SIG-M5 (cell line): ENCODE measurements around the gene FOXL3.
"Not testable (repeated sequence)": the region's sequence is repeated elsewhere in the genome, so short reads cannot be mapped to it uniquely, and the experiment has no call there.

Experiments
- DNase-seq: peaks from one replicate; lab custom pipeline; 2025; lab: John Stamatoyannopoulos, UW

Gene FOXL3

DNA sequence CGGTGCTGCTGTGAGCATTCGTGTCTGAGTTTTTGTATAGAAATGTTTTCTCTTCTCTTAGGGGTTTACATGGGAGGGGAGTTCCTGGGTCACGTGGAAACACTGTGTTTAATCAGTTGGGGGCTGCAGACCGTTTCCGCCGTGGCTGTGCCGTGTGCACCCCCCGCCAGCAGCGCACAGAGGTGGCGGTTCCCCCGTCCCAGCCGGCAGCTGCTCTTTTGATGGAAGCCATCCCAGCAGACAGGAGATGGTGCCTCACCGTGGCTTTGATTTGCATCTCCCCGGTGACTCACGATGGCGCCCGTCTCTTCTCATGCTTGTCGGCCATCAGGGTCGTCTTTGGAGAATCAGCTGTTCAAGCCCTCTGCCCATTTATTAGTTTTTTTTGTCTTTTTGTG lies 34.9 kb upstream of the FOXL3 start:
- no peak for DNase-seq

DNA sequence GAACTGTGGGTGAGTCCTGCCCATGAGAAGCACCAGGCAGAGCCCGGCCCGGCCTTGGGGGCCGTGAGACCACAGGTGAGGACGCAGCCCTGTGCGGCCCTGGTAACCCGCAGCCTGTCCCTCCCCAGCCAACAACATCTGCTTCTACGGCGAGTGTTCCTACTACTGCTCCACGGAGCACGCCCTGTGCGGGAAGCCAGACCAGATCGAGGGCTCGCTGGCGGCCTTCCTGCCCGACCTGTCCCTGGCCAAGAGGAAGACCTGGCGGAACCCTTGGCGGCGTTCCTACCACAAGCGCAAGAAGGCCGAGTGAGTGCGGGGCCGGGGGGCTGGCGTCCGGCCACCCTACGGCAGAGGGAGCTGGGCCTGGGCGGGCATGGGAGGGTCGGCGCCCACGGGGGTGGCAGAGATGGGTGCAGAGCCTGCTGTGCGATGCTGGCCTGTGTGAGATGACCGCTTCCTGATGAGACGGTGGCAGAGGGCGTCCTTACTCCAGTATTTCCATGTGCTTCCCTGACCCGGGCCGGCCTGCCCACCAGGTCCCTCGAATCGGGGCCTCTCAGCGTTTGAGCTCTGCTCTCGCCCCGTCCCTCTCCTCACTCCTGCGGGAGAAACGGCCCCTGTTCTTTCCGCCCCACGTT lies 34.1 kb upstream of the FOXL3 start:
- no peak for DNase-seq

DNA sequence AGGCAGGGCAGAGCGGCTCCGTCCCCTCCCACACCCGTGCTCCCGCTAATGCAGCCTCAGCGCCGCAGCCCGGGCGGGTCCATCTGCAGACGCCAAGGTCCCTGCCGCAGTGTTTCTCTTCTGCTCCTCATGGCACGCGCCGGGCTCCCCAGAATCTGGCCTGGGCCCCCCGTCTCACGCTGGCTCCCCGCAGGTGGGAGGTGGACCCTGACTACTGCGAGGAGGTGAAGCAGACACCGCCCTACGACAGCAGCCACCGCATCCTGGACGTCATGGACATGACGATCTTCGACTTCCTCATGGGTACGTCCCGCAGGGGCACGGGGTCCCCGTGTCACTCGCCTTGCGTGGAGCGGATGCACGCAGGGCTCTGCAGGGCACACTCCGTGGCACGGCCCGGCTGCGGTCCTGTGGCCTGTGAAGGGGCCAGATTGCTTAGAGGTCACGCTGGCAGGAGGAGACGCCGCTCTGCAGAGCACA lies 33.5 kb upstream of the FOXL3 start:
- DNase-seq: no peak

DNA sequence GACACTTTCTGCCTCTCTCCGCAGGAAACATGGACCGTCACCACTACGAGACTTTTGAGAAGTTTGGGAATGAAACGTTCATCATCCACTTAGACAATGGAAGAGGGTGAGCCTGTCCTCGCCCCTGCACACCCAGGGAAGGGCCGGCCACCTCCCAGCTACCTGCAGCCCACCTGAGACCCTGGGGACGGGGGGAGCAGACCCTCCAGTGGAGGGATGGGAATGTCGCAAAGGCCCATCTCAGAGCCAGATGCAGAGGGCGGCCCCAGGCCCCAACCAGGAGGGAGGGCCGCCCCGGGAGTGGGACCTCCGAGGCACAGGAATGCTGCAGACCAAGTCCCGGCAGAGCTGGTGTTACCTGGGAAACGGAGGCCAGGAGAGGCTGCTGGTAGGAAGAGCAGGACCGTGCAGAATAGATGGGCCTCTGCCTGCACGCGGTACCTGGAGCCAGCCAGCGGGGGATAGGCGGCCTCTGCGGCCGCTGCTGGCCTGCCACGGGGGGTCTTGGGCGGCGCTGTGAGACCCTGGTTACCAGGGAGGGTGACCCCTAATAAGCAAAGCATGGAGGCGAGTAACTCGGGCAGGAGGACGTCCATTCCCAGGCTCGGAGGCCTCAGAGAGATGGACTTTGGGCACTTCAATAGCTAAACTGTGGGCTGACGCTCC lies 32.9 kb upstream of the FOXL3 start:
- DNase-seq: no peak

DNA sequence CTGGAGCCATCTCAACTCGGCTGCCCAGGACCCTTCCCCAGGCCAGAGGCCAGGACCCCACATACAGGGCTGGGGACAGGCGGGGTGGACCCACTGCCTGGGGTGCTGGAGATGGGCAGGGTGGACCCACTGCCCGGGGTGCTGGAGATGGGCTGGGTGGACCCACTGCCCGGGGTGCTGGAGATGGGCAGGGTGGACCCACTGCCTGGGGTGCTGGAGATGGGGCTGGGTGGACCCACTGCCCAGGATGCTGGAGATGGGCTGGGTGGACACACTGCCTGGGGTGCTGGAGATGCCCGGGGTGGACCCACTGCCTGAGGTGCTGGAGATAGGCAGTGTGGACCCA lies 32.4 kb upstream of the FOXL3 start:
- DNase-seq: no peak

DNA sequence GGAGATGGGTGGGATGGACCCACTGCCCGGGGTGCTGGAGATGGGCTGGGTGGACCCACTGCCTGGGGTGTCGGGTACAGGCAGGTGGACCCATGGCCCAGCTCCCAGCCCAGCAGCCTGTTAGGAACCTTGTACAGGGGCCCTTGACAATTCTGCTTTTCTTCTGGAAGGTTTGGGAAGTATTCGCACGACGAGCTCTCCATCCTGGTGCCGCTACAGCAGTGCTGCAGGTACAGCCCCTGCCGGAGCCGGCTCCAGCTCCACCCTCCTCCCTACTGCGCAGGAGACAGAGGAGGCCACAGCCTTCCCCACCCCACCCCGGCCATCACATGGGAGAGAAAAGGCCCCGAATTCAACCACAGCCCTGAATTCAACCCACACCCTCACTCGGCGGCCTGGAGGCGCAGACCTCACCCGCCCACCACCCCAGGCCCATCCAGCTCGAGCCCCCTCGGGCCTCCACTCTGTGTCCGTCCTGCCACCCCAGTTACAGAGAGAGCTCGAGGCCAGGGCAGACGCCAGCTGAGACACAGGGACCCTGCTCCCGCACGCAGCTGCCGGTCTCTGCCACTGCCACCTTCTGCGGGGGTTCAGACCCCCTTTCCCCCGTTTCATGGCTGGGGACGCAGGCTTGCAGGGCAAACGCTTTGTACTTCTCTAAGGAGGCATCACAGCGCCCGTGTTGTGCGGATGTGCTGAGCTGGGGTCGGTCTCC lies 31.3 kb upstream of the FOXL3 start:
- no peak for DNase-seq

DNA sequence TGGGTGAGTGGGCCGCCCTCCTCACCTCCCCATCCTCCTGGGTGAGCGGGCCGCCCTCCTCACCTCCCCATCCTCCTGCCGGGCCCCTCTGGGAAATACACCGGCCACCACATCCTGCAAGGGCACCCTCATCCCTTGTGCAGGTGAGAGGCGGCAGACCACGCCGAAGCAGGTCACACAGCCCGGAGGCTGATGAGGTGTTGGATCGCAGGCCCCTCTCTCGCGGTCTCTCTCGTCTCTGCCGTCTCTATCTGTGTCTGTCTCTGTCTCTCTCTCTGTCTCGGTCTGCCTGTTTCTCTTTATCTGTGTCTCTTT lies 30.8 kb upstream of the FOXL3 start:
- DNase-seq: no peak

DNA sequence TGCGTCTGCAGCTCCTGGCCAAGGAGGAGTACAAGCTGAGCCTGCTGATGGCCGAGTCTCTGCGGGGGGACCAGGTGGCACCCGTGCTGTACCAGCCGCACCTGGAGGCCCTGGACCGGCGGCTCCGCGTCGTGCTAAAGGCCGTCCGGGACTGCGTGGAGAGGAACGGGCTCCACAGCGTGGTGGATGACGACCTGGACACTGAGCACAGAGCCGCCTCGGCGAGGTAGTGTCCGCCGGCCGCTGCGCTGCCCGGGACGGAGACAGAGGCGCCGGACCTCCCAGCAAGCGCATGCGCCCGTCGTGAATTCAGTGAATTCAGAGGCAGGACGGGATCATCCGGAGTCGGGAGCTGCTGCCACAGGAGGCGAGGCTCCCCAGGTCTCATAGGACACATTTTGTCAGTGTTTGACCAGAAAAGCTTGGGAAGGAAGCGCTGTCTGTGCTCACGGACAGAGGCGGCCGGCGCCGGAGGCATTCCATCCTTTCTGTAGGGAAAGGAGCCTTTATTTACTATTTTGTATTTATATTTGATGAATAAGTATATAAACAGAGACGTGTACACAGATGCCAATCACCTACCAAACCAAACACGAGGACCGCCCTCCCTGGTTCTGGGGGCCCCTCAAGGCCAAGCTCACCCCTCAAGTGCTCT lies 30.1 kb upstream of the FOXL3 start:
- DNase-seq: no peak

DNA sequence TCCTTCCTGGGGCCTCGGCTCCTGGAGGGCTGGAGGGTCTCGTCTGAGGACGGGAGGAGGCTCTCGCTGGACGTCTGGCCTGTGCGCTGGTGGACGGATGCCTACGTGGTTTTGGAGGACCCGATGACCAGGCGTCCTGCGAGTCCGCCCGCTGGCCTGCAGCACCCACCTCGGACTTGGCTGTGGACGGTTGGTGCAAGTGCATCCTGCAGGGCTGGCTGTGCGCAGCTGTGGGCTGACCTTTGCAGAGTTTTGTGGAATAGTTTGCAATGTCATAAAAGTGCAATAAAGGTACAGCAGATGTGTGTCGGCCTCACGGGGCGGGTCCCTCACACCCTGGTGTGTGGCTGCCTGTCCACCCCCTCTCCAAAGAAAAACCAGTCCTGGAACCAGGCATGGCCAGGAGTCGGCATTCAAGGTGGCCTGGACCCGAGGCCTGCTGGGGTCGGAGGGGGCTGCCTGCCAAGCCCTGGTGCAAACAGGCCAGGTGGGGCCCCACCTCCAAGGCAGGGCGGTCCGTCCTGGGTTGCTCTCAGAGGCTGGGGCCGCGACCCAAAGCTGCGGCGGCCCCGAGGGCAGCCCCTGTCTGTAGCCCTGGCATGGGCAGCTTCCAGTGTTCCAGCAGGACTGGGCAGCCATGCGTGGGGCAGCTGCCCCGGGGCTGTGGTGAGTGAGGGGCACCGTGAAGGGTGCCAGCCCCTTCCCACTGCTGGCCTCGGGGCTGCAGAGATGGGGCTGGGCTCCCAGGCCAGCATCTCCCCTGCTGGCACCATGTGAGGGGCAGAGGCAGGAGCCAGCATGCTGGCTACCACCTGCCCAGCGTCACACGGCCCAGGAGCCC lies 29.3 kb upstream of the FOXL3 start:
- no peak for DNase-seq

DNA sequence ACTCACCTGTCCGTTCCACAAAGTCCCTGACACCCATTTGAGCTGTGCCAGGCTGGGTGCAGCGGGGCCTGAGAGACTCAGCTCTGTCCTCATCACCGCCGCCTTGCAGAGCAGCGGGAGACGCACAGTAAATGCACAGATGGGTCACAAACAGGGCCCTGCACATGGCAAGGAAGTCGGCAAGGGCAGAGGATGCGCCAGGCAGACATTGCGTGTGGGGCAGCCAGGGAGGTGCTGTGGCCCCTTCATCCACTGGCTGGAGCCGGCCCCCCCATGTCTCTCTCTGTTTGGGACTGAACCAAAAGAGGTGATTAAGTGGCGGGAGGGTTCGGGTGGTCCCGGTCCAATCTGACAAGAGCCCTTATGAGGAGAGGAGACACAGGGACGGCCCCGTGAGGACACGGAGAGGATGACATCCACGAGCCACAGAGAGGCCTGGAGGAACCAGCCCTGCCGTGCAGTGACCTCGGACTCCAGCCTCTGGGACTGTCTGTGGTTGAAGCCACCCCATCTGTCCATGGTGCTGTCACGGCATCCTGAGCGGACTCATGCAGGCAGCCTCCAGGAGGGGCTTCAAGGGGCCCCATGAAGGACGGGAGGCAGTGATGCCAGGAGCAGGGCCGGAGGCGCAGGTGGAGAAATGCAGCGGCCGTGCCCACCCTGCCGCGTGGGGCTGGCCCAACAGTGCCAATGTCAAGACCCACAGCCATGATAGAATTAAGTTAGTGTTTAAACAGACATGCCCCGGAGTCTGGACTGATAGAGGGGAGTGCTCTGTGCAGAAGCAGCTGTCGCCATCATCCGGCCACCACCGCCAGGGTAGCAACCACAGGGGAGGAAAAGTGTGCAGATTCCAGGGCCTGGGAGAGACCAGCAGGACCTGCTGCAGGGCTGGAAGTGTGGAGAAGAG lies 28.4 kb upstream of the FOXL3 start:
- no peak for DNase-seq

DNA sequence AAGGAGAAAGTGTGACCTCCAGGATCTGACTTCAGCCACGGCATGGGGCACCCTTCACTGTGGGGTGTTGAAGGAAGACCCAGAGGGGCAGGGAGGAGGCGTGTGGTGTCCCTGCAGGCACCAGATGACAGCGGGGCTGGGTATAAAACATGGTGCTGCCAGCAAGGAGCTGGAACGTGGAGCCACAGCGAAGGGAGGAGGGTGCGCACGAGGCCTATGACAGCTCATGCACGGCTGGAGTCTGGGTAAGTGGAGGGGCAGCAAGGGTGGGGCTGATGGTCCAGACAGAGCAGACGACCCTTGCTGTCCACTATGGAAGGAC lies 27.8 kb upstream of the FOXL3 start:
- DNase-seq: no peak

DNA sequence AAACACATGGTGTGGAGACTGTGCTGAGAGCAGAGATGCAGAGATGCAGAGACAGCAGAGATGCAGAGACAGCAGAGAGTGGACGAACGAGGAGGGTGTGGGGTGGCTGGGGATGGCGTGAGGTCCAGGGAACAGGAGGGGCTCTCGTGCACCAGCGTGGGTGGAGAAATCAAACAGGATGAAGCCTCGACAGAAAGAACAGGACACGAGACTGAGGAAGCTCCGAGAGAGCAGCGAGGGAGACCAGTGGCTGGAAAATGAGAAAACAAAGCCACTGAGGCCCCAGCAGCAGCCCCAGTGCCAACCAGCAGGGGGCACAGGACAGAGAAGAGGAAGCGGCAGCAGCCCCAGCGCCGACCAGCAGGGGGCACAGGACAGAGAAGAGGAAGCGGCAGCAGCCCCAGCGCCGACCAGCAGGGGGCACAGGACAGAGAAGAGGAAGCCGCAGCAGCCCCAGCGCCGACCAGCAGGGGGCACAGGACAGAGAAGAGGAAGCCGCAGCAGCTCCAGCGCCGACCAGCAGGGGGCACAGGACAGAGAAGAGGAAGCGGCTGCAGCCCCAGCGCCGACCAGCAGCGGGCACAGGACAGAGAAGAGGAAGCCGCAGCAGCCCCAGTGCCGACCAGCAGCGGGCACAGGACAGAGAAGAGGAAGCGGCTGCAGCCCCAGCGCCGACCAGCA lies 27.2 kb upstream of the FOXL3 start:
- DNase-seq: not testable (repeated sequence)

DNA sequence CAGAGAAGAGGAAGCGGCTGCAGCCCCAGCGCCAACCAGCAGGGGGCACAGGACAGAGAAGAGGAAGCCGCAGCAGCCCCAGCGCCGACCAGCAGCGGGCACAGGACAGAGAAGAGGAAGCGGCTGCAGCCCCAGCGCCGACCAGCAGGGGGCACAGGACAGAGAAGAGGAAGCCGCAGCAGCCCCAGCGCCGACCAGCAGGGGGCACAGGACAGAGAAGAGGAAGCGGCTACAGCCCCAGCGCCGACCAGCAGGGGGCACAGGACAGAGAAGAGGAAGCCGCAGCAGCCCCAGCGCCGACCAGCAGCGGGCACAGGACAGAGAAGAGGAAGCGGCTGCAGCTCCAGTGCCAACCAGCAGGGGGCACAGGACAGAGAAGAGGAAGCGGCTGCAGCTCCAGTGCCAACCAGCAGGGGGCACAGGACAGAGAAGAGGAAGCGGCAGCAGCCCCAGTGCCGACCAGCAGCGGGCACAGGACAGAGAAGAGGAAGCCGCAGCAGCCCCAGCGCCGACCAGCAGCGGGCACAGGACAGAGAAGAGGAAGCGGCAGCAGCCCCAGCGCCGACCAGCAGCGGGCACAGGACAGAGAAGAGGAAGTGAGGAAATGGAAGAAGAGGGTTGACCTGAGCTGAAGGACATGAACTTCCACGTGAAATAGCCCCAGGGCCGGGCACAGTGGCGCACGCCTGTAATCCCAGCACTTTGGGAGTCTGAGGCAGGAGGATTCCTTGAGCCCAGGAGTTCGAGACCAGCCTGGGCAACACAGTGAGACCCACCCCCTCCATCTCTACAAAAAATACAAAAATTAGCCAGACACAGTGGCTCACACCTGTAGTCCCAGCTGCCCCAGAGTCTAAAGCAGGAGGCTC lies 26.3 kb upstream of the FOXL3 start:
- not testable (repeated sequence) for DNase-seq

DNA sequence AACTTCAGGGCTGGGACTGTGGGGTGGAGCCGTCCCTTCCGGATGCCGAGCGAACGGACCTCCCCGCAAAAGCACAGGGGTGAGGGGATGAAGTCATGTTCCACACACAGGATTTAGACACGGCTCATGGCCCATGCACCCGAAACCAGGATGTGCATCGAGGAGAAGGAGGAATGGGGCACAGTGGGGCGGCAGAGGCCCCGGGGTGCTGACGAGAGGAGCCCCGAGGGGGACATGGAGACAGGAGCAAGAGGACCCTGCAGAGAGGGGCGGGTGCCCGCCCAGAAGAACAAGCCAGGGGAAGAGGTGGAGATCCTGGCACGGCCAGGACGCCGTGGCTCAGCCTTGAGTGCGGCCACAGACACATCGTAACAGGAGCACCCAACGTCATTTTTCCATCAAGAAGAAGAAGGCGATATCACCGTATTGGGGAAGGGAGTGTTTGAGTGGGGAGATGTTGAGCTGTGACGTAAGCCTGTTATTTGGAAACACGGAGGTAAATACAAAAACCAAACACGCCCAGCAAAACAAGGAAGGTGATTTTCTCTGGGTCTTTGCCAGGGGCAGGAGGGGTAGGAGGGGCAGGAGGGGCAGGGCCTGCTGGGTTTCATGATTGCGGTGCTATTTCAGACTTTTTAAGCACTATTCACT lies 25.3 kb upstream of the FOXL3 start:
- DNase-seq: no peak

DNA sequence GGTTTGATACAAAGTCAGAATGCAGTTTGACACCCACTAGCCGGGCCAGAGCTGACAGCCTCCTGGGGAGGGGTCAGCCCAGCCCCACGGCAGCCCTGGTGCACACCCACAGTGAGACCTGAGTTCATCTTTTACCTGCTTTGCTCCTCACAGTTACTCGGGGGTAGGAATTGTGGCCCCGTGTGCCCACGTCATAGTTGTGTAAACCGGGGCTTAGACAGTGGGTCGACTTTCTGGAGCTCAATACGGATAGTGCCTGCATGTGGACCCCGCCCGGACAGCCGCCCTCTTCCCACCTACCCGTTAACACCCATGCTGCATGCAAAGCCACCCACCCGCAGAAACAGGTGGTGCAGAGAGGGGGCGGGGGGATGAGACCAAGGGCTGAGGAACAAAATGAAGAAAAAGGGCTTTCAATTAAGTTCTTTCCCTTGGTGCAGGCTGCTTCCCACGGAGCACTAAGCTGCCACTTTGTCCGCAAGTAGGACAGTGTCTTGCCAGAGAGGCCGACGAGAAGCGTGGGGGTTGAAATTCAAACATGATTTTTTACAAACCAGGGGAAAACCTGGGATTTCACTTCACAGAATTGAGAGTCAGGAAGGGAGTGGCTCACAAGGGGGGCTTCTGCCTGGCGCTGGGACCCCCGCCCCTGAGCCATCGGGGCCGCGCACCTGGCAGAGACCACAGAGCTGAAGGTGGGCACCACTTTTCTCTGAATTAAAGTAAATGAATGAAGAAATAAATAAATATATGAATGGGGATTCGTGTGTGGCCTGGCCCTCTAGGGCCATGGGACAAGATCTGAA lies 24.6 kb upstream of the FOXL3 start:
- no peak for DNase-seq

DNA sequence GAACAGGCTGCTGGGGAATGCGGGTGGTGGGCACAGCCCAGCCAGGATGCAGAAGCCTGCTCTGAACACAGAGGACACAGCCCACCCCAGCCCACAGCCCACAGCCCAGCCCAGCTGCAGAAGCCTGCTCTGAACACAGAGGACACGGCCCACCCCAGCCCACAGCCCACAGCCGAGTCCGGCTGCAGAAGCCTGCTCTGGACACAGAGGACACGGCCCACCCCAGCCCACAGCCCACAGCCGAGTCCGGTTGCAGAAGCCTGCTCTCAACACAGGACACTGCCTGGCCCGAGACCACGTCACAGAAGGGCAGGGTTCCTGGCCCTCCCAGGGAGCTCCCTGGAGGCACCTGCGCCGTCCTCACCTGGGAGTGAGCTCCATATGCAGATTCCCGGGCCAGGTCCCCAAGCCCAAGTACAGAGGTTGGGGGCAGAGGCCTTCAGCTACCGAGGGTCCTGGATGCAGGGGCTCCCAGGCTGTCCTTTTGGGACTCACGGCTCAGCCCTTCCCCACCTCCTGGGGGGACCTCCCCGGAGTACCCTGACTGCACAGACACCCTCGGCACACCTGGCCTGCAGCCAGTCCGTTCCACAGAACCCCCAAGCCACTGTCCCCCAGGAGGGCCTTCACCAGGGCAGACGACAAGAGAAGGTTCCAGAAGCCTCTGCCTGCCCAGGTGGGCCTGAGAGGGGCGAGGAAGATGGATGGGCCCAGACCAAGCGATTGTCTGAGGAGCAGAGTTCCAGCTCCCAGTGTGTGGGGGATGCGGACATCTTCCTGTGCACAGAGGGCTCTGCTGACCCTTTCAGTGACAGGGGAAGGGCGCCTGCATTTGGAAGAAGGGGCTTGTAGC lies 23.7 kb upstream of the FOXL3 start:
- DNase-seq: no peak
